GM12878 (cell line): ENCODE results near the gene SLC2A1. TPM values are rescaled to one million over a fixed set of nuclear protein-coding genes. Genes with fewer than 3 reads are reported as not detected.
A peak's percentile ranks its signal among the peaks of the same experiment; 100 is the strongest.

ENCODE experiments used
- BACH1 ChIP-seq: fragments of 450-650 bp; IDR thresholded peaks from 2 replicates; pipeline ENCODE4 v1.6.1; 2017; ENCODE audit warnings: mild to moderate bottlenecking, borderline replicate concordance
- BHLHE40 ChIP-seq, 2 experiments: fragments of 450-650 bp in 1 of 2; IDR thresholded peaks; 2 replicates each; pipeline ENCODE4 v1.6.1; 2011 to 2017; ENCODE audit warnings: low read depth in 2 of 2, borderline replicate concordance in 1 of 2, improper control_type of control experiment in 1 of 2, low read length in 1 of 2, mild to moderate bottlenecking in 1 of 2
- CHD1 ChIP-seq: IDR thresholded peaks from 2 replicates; pipeline ENCODE4 v1.6.1; 2012; ENCODE audit warnings: low read depth, low read length, improper control_type of control experiment
- CREB1 ChIP-seq: IDR thresholded peaks from 2 replicates; pipeline ENCODE4 v1.6.1; 2012; ENCODE audit warnings: low read depth, mild to moderate bottlenecking, inconsistent platforms
- EGR1 ChIP-seq, 2 experiments: IDR thresholded peaks; 1 replicate in 1 of 2; 2 replicates in 1 of 2; pipeline ENCODE4 v1.6.1; 2011 to 2012; ENCODE audit warnings: low read depth in 2 of 2, low read length in 2 of 2, borderline replicate concordance in 1 of 2, mild to moderate bottlenecking in 1 of 2, moderate library complexity in 1 of 2
- ELK1 ChIP-seq: IDR thresholded peaks from 2 replicates; pipeline ENCODE4 v1.6.1; 2012; ENCODE audit warnings: low read depth, low read length, improper control_type of control experiment
- EP300 ChIP-seq, 2 experiments: fragments of 150-350 bp in 1 of 2; IDR thresholded peaks; 2 replicates each; pipeline ENCODE4 v1.6.1; 2011 to 2012; ENCODE audit warnings: low read depth in 2 of 2, low read length in 2 of 2, borderline replicate concordance in 1 of 2, improper control_type of control experiment in 1 of 2, inconsistent platforms in 1 of 2; ENCODE audit not compliant: control insufficient read depth in 1 of 2
- IRF4 ChIP-seq: IDR thresholded peaks from 2 replicates; pipeline ENCODE4 v1.6.1; 2011; ENCODE audit warnings: low read depth, low read length
- MYB ChIP-seq: fragments of 150-350 bp; IDR thresholded peaks from 2 replicates; pipeline ENCODE4 v1.6.1; 2014; ENCODE audit warnings: mild to moderate bottlenecking, low read depth, low read length, borderline replicate concordance
- NFXL1 ChIP-seq: fragments of 450-650 bp; IDR thresholded peaks from 2 replicates; pipeline ENCODE4 v1.6.1; 2017; ENCODE audit warnings: antibody characterized with exemption, mild to moderate bottlenecking, borderline replicate concordance
- STAT1 ChIP-seq: fragments of 450-650 bp; conservative IDR thresholded peaks from 2 replicates; pipeline ENCODE4 v1.6.1; 2014; ENCODE audit warnings: antibody characterized with exemption, mild to moderate bottlenecking
- STAT3 ChIP-seq: IDR thresholded peaks from 2 replicates; pipeline ENCODE4 v1.6.1; 2011; ENCODE audit warnings: low read depth, low read length, improper control_type of control experiment
- ZNF217 ChIP-seq: fragments of 450-650 bp; IDR thresholded peaks from 2 replicates; pipeline ENCODE4 v1.6.1; 2017; ENCODE audit warnings: antibody characterized with exemption, mild to moderate bottlenecking
- ZNF622 ChIP-seq: fragments of 450-650 bp; IDR thresholded peaks from 2 replicates; pipeline ENCODE4 v1.6.1; 2017; ENCODE audit warnings: mild to moderate bottlenecking, inconsistent platforms
- ZSCAN29 ChIP-seq: fragments of 450-650 bp; IDR thresholded peaks from 2 replicates; pipeline ENCODE4 v1.6.1; 2017; ENCODE audit warnings: mild to moderate bottlenecking, moderate library complexity
- polyA plus RNA-seq, 11 experiments: library from polyadenylated mRNA; depleted of rRNA in 4 of 11; unstranded in 6 of 11; stranded (reverse) in 5 of 11; fragments of >200 nt; fragmentation: Nextera tagmentation in 4 of 11; fragmentation: Illumina TruSeq in 1 of 11; extraction: Ambion mirVana in 4 of 11; extraction: Trizol in 1 of 11; gene quantifications; 1 replicate in 1 of 11; 2 replicates in 10 of 11; pipeline versions ENCODE4 v1.2.1 to v1.2.3, GENCODE V29; 2011 to 2016; ENCODE audit warnings: inconsistent platforms in 2 of 11, missing spikeins in 2 of 11, low read depth in 1 of 11
- total RNA-seq, 4 experiments: library from RNA; depleted of rRNA in 3 of 4; stranded (reverse); fragments of >200 nt in 3 of 4; fragmentation: Illumina TruSeq in 1 of 4; extraction: Trizol in 1 of 4; gene quantifications; 2 replicates each; pipeline versions ENCODE4 v1.2.1 to v1.2.3, GENCODE V29; 2013 to 2021
- TF ChIP-seq, protein P1 (sequence below): fragments of 450-650 bp; formaldehyde crosslinking; IDR thresholded peaks from 2 replicates; pipeline ENCODE4 v1.4.0; 2022; ENCODE audit warnings: mild to moderate bottlenecking, moderate library complexity
- TF ChIP-seq, protein P2 (sequence below): fragments of 450-650 bp; IDR thresholded peaks from 2 replicates; pipeline ENCODE4 v1.6.1; 2016; ENCODE audit warnings: mild to moderate bottlenecking, moderate library complexity, borderline replicate concordance
- TF ChIP-seq, protein P3 (sequence below): fragments of 450-650 bp; conservative IDR thresholded peaks from 2 replicates; pipeline ENCODE4 v1.6.1; 2017; ENCODE audit warnings: mild to moderate bottlenecking, moderate library complexity

Gene SLC2A1
- total and polyA plus RNA-seq, 10 of the 15 experiments (the other 5 are each of a cell fraction or from before 2014, with no cell fraction given): 5.7 to 66.0 (median 44.2) TPM

DNA sequence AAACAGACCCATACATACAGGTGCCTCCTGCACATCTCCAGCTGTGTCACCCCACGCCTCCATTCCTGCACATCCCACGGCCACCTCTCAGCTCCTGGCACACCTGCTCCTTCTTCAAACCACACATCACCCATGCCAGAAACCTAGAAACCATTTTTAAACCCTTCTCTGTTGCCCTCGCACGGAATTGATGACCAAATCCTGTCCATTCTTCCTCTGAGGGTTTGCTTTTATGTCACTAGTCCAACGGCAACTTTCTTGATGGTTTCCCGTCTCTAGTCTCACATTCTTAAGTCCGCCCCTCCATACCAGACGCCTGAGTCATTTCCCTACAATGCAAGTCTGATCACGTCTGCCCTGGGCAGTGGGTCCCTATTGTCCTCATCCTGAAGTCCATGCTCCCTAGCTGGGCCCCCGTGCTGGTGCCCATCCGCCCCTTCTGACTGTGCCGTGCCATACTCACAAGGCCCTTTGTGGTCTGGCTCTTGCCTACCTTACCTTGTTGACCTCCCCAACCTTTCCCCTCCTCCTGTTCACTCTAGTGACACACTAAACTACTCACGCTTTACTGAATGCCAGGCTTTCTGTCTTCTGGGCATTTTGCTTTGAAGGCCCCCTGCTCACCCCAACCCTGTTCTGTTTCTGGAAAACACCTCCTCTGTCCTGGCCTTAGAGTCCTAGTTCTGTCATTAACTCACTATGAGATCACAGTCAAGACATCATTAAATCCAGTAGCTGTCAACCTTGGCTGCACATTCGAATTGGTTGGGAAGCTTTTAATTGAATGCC is 17.6 kb downstream of the SLC2A1 start (continued):
- TF ChIP-seq NFXL1 (no peak), CREB1 (peak; percentile 93), BACH1 (no peak), IRF4 (peak; percentile 81), ELK1 (no peak), EP300 (IDR thresholded peaks at IDR 0.05; ENCODE audit: borderline replicate concordance in 1 of 2, control insufficient read depth in 1 of 2, low read depth in 2 of 2, low read length in 2 of 2) (peak in 1 of 2 experiments; percentile 41; a peak in 1 of 4 replicates), ZNF622 (no peak), EGR1 (IDR thresholded peaks at IDR 0.05; ENCODE audit: borderline replicate concordance in 1 of 2, low read depth in 2 of 2, low read length in 2 of 2) (peak in 1 of 2 experiments; percentile 19; a peak in 1 of 3 replicates), STAT1 (no peak), STAT3 (no peak), BHLHE40 (IDR thresholded peaks at IDR 0.05; ENCODE audit: borderline replicate concordance in 1 of 2, low read depth in 2 of 2, low read length in 1 of 2) (no peak; a peak in 1 of 4 replicates), ZNF217 (no peak), CHD1 (no peak), ZSCAN29 (no peak), MYB (no peak)
- TF ChIP-seq, protein P1, sequence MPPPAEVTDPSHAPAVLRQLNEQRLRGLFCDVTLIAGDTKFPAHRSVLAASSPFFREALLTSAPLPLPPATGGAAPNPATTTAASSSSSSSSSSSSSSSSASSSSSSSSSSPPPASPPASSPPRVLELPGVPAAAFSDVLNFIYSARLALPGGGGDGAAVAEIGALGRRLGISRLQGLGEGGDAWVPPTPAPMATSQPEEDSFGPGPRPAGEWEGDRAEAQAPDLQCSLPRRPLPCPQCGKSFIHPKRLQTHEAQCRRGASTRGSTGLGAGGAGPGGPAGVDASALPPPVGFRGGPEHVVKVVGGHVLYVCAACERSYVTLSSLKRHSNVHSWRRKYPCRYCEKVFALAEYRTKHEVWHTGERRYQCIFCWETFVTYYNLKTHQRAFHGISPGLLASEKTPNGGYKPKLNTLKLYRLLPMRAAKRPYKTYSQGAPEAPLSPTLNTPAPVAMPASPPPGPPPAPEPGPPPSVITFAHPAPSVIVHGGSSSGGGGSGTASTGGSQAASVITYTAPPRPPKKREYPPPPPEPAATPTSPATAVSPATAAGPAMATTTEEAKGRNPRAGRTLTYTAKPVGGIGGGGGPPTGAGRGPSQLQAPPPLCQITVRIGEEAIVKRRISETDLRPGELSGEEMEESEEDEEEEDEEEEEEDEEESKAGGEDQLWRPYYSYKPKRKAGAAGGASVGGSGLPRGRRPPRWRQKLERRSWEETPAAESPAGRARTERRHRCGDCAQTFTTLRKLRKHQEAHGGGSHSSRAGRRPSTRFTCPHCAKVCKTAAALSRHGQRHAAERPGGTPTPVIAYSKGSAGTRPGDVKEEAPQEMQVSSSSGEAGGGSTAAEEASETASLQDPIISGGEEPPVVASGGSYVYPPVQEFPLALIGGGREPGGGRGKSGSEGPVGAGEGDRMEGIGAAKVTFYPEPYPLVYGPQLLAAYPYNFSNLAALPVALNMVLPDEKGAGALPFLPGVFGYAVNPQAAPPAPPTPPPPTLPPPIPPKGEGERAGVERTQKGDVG (CRISPR knock-in tag): no peak
- TF ChIP-seq, protein P2, sequence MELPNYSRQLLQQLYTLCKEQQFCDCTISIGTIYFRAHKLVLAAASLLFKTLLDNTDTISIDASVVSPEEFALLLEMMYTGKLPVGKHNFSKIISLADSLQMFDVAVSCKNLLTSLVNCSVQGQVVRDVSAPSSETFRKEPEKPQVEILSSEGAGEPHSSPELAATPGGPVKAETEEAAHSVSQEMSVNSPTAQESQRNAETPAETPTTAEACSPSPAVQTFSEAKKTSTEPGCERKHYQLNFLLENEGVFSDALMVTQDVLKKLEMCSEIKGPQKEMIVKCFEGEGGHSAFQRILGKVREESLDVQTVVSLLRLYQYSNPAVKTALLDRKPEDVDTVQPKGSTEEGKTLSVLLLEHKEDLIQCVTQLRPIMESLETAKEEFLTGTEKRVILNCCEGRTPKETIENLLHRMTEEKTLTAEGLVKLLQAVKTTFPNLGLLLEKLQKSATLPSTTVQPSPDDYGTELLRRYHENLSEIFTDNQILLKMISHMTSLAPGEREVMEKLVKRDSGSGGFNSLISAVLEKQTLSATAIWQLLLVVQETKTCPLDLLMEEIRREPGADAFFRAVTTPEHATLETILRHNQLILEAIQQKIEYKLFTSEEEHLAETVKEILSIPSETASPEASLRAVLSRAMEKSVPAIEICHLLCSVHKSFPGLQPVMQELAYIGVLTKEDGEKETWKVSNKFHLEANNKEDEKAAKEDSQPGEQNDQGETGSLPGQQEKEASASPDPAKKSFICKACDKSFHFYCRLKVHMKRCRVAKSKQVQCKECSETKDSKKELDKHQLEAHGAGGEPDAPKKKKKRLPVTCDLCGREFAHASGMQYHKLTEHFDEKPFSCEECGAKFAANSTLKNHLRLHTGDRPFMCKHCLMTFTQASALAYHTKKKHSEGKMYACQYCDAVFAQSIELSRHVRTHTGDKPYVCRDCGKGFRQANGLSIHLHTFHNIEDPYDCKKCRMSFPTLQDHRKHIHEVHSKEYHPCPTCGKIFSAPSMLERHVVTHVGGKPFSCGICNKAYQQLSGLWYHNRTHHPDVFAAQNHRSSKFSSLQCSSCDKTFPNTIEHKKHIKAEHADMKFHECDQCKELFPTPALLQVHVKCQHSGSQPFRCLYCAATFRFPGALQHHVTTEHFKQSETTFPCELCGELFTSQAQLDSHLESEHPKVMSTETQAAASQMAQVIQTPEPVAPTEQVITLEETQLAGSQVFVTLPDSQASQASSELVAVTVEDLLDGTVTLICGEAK: no peak
- TF ChIP-seq, protein P3, sequence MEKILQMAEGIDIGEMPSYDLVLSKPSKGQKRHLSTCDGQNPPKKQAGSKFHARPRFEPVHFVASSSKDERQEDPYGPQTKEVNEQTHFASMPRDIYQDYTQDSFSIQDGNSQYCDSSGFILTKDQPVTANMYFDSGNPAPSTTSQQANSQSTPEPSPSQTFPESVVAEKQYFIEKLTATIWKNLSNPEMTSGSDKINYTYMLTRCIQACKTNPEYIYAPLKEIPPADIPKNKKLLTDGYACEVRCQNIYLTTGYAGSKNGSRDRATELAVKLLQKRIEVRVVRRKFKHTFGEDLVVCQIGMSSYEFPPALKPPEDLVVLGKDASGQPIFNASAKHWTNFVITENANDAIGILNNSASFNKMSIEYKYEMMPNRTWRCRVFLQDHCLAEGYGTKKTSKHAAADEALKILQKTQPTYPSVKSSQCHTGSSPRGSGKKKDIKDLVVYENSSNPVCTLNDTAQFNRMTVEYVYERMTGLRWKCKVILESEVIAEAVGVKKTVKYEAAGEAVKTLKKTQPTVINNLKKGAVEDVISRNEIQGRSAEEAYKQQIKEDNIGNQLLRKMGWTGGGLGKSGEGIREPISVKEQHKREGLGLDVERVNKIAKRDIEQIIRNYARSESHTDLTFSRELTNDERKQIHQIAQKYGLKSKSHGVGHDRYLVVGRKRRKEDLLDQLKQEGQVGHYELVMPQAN: no peak
